NCI-H1417 (cell line): ENCODE results near the gene PGA3.
A peak's percentile ranks its signal among the peaks of the same experiment; 100 is the strongest.
"Not testable (repeated sequence)": the region's sequence is repeated elsewhere in the genome, so short reads cannot be mapped to it uniquely, and the experiment has no call there.

Experiments
- DNase-seq, 3 experiments: peaks; one replicate each; lab custom pipeline; 2025; lab: John Stamatoyannopoulos, UW

Gene PGA3

GRCh38 chr11:61171907-61172306 lies 31.4 kb upstream of the PGA3 start:
- no peak for DNase-seq

DNA sequence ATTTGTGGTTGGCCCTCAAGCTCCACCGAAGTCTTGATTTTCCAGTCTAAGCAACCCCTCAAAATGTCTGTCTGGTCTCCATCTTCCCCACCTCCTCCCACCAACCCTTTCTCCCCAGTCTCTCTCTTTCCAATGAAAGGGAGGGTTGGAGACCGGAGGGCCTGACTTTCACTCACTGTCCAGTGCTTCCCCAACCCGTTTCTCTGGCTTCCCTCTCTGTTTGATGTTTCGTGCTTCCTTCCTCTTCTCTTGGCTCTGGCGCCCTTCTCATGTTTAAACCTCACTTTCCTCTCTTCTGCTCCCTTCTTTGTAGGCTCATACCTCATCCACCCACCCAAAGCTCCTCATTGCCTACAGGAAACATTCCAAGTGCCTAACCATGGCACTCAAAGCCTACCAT lies 31.0 kb upstream of the PGA3 start:
- DNase-seq: no peak

DNA sequence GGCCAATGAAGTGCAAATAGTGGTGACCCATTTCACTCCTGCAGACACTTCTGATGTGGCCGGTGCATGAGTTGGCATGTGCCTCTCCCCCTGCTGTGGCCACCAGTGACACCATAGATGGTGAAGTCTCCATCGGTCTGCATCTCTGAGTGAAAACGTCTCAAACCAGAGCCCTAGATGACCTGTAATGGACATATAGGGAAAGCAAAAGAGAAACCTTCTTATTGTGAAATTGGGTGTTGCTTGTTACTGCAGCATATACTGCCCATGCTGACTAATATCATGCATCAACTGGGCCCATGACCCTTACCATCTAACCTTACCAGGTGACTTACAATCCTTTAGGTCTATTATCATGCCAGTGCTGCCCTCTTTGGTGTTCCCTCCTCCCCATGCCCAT lies 30.4 kb upstream of the PGA3 start:
- DNase-seq: no peak

DNA sequence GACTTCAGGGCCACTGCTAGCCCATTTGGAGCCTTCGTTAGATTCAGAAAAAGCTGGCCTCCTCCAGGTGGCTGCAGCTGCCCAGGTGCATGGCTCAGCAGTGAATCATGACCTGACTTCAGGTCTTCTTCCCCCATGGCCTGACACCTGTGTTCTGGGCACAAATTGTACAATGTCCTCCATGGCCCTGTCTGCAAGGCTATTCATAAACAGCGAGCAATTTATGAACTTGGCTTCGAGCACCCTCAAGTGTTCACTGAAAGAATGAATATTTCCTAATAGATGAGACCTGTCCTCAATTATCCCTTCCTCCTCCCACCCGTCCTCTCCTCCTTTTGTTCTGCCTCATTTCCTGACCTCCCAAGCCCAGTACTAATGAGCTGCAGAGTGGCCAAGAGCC lies 29.9 kb upstream of the PGA3 start:
- DNase-seq: peak in 1 of 3 experiments; percentile 24

- peak in 2 of 3 experiments; percentile 11 to 51 for DNase-seq
Measured at GRCh38 chr11:61174273-61174672, 29.0 kb upstream of the PGA3 start.

GRCh38 chr11:61174949-61175348 lies 28.4 kb upstream of the PGA3 start:
- DNase-seq: no peak

- DNase-seq: no peak
Measured at GRCh38 chr11:61176446-61176845, 26.9 kb upstream of the PGA3 start.

DNA sequence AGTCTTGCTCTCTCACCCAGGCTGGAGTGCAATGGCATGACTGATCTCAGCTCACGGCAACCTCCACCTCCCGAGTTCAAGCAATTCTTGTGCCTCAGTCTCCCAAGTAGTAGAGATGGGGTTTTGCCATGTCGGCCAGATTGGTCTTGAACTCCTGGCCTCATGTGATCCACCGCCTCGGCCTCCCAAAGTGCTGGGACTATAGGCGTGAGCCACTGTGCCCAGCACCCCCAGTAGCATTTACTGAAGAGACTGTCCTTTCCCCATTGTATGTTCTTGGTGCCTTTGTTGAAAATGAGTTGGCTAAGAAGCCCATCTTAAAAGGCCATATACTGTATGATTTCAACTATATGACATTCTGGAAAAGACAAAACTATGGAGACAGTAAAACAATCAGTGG lies 23.1 kb upstream of the PGA3 start:
- DNase-seq: not testable (repeated sequence)

DNA sequence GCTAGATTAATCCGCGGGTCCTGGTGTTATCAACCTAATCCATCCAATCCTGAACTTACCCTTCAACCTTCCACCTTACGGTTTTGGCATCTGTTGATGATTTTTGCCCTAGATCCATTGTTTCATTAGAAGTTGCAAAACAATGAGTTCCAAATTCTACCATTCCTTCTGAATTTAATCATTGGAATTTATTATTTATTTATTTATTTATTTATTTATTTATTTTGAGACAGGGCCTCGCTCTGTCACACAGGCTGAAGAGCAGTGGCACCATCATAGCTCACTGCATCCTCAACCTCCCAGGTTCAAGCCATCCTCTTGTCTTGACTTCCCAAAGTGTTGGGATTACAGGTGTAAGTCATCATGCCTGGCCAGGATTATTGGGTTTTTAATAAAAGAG lies 21.8 kb upstream of the PGA3 start:
- DNase-seq: no peak

DNA sequence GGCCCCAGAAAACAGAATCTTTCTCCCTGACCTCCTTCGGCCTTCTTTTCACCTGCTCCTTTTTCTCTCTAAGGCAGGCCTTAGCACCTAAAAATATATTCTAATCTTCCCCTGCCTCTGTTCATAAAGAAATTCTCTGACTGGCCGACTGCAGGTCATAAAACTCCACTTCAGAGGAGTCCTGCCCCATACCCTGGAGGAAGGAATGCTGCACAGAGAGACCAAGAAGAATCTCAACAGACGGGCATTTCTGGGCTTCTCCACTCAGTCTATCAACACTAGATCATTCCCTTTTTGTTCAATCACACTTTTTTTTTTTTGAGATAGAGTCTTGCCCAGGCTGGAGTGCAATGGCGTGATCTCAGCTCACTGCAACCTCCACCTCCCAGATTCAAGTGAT lies 19.7 kb upstream of the PGA3 start:
- DNase-seq: no peak

DNA sequence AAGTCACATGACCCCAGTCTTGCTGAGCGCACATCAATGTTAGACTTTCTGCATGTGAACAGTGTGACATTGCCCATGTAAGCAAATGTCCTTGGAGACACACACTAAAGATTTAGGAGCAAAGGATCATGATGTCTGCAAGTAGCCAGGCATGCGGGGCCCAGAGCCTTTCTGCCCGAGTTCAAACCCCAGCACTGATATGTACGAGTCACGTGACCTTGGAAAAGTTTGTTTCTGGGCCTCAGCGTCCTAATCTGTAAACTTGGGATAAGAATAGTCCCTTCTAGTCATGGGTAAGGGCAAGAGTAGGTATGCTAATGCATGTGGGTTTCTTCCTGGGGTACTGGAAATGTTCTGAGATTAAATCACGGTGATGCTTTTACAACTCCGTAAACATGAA lies 16.8 kb upstream of the PGA3 start:
- DNase-seq: no peak

GRCh38 chr11:61187505-61188130 lies 15.7 kb upstream of the PGA3 start:
- peak; percentile 71 to 93 (median 84) for DNase-seq

DNA sequence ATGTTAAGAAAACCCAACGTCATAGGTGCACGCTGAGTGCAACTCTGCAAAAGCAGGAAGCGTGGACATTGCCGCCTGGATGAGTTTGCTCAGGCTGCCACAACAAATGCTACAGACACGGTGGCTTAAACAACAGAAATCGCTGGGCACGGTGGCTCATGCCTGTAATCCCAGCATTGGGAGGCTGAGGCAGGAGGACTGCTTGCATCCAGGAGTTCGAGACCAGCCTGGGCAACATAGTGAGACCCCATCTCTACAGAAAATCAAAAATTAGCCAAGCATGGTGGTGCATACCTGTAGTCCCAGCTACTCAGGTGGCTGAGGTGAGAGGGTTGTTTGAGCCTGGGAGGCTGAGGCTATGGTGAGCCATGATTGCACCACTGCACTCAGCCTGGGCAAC lies 13.4 kb upstream of the PGA3 start:
- no peak for DNase-seq

DNA sequence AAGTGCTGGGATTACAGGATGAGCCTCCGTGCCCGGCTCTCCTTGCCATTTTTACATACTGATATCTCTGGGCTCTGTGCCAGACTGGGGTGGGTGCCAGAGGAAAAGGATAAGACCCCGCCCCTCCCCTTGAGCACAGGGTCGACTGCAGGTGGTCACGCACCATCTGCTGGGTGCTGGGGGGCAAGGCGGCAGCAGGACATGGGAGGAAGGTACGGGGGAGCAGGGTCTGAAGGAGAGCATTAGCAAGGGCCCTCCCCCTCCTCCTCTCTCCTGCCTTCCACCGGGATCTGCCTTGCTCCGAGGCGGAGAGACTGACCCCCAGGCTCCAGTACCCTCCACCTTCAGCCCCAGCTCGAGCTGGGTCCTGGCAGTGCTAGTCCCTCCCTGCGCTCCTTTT lies 9.7 kb upstream of the PGA3 start:
- peak in 2 of 3 experiments; percentile 26 to 64 for DNase-seq

DNA sequence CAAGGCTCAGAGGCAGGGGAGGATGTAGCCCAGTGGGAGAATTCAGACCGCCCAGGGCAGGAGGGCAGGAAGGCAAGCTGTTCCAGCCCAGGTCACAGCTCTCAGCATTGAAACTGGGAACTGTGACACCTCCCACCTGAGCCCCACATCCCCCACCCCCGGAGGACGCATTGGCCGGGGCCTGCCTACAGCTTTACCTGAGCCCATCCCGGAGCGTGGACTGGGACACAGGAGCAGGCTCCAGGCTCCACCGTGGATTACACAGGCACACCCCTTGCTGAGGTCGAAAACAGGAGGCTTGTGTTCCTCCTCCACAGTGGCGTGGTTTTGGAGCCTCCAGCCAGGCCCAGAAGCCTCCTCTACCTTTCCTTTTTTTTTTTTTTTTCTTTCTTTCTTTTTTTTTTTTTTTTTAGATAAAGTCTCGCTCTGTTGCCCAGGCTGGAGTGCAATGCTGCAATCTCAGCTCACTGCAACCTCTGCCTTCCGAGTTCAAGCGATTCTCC lies 9.1 kb upstream of the PGA3 start:
- DNase-seq: no peak

DNA sequence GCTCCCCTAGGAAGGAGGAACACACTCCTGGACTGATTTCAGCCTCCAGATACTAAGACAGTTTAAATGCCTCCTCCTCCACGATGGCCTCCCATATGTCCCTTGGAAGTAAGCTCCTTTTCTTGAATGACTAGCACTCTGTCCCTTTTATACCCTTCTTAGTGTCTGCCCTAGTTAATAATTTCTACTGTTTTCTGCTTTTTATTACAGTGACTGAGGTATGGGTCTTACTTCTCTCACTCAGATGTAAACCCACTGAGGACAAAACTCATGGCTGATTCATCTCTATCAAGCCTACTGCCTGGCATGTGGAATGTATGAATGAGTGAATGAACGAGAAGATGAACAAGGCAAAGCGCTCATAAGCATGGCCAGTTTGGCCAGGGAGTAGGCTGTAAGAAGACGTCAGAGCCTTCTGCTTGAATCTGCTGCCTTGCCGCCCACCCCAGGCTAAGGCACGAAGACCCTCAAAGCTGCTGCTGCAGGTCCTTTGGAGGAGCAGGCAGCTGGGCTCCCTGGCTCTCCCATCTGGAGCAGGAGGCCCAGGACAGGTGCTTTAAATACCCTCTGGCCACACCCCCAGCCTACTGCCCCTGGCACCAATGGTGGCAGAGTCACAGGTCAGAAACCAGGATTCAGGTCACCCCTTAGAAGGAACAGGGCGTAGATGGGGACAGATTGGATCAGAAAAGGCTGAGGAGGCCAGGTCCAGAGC lies 8.2 kb upstream of the PGA3 start:
- no peak for DNase-seq

DNA sequence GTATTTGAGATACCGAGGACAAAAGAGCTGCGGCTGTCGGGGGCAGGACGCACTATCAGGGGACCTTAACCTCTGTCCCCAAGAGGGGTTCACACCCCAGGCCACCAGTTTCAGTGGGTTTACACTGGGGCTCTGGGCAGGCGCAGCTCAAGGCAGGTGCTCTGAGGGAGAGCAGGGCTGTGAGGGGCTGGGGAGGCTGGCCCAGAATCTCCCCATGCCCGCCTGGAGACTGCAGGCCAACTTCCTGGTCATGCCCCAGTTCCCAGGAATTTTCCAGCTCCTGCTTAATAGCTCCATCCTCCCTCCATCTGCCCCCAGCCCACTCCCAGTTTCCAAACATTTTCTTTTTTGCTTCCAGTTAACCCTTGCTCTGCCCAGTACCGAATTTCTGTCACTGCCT lies 7.6 kb upstream of the PGA3 start:
- DNase-seq: no peak

GRCh38 chr11:61198361-61198760 lies 5.0 kb upstream of the PGA3 start:
- DNase-seq: no peak

- DNase-seq: no peak
Measured at GRCh38 chr11:61198948-61199523, 4.3 kb upstream of the PGA3 start.

- DNase-seq: no peak
Measured at GRCh38 chr11:61201476-61201875, 1.8 kb upstream of the PGA3 start.

- DNase-seq: not testable (repeated sequence)
Measured at GRCh38 chr11:61203873-61204272, 558 bp downstream of the PGA3 start.

DNA sequence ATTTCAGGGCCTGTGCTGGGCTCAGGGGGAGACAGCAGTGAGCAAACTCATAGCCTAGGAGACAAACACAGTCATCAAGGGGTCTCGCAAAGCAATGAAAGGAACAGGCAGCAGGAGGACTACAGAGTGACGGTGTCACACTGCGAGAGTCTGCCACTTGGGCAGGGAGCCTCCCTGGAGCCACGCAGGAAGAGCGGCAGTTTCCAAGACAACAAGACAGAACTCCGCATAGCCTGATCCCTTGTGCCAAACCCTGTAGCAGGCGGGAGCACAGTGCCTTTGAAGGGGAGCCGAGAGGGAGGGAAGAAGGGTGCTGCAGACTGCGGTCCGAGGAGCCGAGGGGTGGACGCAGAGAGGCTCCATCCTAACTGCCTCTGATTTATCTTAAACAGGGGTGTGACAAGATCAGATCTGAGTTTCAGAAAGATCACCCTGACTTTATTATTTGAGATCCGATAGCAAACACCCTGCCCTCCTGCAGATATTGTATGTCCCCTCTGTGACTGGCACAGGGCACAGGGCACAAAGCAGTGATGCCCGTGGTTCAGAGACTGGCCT lies 1.3 kb downstream of the PGA3 start:
- peak in 2 of 3 experiments; percentile 46 to 69 for DNase-seq
